ENCODE results near the gene DOCK3.
"Not testable (repeated sequence)": the region's sequence is repeated elsewhere in the genome, so short reads cannot be mapped to it uniquely, and the experiment has no call there.

DOCK3 gene

GRCh38 chr3:50687916-50688315 lies 13.2 kb downstream of the DOCK3 start:
- DNase-seq (ENCODE audit: extremely low spot score), result no peak
- TF ChIP-seq, protein P1, sequence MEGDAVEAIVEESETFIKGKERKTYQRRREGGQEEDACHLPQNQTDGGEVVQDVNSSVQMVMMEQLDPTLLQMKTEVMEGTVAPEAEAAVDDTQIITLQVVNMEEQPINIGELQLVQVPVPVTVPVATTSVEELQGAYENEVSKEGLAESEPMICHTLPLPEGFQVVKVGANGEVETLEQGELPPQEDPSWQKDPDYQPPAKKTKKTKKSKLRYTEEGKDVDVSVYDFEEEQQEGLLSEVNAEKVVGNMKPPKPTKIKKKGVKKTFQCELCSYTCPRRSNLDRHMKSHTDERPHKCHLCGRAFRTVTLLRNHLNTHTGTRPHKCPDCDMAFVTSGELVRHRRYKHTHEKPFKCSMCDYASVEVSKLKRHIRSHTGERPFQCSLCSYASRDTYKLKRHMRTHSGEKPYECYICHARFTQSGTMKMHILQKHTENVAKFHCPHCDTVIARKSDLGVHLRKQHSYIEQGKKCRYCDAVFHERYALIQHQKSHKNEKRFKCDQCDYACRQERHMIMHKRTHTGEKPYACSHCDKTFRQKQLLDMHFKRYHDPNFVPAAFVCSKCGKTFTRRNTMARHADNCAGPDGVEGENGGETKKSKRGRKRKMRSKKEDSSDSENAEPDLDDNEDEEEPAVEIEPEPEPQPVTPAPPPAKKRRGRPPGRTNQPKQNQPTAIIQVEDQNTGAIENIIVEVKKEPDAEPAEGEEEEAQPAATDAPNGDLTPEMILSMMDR (IDR thresholded peaks at IDR 0.05; ENCODE audit: control extremely low read depth, extremely low read depth, low read depth, missing control alignments), result no peak
- POLR2A ChIA-PET, result no interaction called here
- CTCF ChIA-PET, result no interaction called here

- POLR2A ChIA-PET; CTCF ChIA-PET; DNase-seq (ENCODE audit: extremely low spot score): not testable (repeated sequence)
Observed at GRCh38 chr3:50688602-50689001, 13.9 kb downstream of the DOCK3 start.

DNA sequence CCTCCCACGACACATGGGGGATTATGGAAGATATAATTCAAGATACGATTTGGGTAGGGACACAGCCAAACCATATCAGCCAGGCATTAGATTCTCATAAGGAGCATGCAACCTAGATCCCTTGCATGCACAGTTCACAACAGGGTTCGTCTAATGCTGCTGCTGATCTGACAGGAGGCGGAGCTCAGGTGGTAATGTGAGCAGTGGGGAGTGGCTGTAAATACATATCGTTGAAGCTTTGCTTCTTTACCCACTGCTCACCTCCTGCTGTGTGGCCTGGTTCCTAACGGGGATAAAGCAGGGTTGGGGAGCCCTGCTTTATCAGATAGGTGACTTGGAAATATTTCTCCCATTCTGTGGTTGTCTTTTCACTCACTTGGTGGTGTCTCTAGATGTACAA lies 14.8 kb downstream of the DOCK3 start:
- POLR2A ChIA-PET, result no interaction called here
- no peak for DNase-seq (ENCODE audit: extremely low spot score)
- TF ChIP-seq, protein P1 (IDR thresholded peaks at IDR 0.05; ENCODE audit: control extremely low read depth, extremely low read depth, low read depth, missing control alignments), result no peak
- CTCF ChIA-PET, result no interaction called here

DNA sequence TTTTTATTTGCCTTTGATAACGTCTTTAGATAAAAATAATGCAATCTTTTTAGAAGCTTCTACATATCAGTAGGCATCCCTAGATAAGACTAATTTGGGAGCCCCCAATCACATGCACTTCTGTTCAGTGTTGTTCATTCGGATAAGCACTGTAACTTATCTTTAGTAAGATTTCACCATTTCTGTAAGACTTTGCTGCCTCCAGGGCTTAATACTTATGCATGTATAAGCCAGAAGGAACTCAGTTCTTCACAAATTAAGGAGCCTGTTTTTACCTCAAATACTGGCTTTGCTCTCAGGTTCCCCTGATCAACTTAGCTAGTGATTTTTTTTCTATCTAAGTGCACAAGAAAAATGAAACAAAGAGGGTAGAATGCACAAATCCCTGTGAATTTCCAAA lies 20.3 kb downstream of the DOCK3 start:
- DNase-seq (ENCODE audit: extremely low spot score), result no peak
- TF ChIP-seq, protein P1 (IDR thresholded peaks at IDR 0.05; ENCODE audit: control extremely low read depth, extremely low read depth, low read depth, missing control alignments), result no peak
- POLR2A ChIA-PET, result no interaction called here
- CTCF ChIA-PET, result no interaction called here

DNA sequence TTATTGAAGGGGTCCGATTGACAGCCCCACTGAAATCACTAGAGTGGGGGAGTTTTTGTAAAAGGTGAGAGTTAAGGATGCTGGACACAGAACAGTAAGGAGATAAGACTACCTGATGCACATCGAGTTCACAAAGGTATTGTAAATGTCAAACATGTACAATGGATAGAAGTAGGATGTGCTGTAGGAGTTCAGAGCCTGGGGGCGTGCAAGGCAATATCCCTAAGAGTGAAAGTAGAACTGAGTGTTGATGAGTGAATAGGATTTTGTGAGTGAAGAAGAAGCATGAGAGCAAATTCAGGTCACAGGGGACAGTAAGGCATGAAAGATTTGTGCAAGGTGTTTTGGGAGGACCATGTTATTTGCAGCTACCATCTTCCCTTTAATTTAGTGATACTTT lies 21.5 kb downstream of the DOCK3 start:
- DNase-seq (ENCODE audit: extremely low spot score), result no peak
- ChIA-PET CTCF (no interaction called here), POLR2A (no interaction called here)

DNA sequence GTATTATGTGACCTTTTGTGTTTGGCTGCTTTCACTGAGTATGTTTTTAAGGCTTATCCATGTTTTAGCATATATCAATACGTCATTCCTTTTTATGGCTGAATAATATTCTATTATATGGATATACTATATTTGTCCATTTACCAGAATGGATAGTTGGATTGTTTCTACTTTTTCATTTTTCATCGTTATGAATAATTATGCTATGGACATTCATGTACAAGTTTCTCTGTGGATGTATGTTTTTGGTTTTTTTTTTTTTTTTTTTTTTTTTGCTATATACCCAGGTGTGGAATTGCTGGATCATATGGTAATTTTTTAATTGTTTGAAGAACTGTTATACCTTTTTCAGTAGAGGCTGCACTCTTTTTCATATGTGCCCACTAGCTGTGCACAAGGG lies 23.5 kb downstream of the DOCK3 start:
- POLR2A ChIA-PET, result no interaction called here
- TF ChIP-seq, protein P1 (IDR thresholded peaks at IDR 0.05; ENCODE audit: control extremely low read depth, extremely low read depth, low read depth, missing control alignments), result no peak
- DNase-seq (ENCODE audit: extremely low spot score), result no peak
- CTCF ChIA-PET, result no interaction called here

More for the DNA sequence above, 21.5 kb downstream of the DOCK3 start:
- TF ChIP-seq, protein P1 (IDR thresholded peaks at IDR 0.05; ENCODE audit: control extremely low read depth, extremely low read depth, low read depth, missing control alignments), result no peak

DNA sequence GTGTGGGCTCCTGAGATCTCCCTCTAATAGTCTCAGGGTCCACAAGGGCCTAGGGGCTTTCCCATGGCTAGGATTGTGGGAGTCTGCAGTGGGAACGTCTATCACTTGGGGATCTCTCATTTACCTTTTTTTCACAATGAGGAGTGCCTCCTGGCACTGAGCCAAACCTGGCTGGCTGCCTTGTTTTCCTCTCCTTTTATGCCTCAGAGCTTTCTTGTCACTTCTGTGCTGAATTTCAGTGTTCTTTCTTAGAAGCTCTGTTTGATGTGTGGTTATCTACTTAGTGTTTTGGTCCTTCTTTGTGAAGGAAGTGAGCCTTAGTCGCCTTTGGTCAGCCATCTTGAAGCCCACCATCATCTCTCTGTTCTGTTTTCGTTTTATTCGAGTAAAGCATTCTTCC lies 33.9 kb downstream of the DOCK3 start:
- POLR2A ChIA-PET, result no interaction called here
- TF ChIP-seq, protein P1 (IDR thresholded peaks at IDR 0.05; ENCODE audit: control extremely low read depth, extremely low read depth, low read depth, missing control alignments), result no peak
- CTCF ChIA-PET, result no interaction called here
- DNase-seq (ENCODE audit: extremely low spot score), result no peak
